Mesendoderm (in vitro differentiated cells): Measurements from ENCODE around the gene USP36.
A peak's percentile ranks its signal among the peaks of the same experiment; 100 is the strongest.

ENCODE experiments used
- DNase-seq: peaks from one replicate; pipeline ENCODE4 v3.0.0; 2013
- H2AK5ac ChIP-seq: 2 replicates; pipeline ENCODE4 v1.6.1; 2013; ENCODE audit warnings: low read length, inconsistent platforms
- H2BK120ac ChIP-seq: 2 replicates; pipeline ENCODE4 v1.6.1; 2013; ENCODE audit warnings: low read depth, mild to moderate bottlenecking, low read length, moderate library complexity, mixed read lengths
- H2BK15ac ChIP-seq: replicated peaks from 2 replicates; pipeline ENCODE4 v1.6.1; 2013; ENCODE audit warnings: low read depth, mild to moderate bottlenecking, moderate library complexity
- H2BK5ac ChIP-seq: 2 replicates; pipeline ENCODE4 v1.6.1; 2013; ENCODE audit warnings: low read length, inconsistent platforms
- H3K18ac ChIP-seq: 2 replicates; pipeline ENCODE4 v1.6.1; 2013; ENCODE audit warnings: mild to moderate bottlenecking, low read length, mixed read lengths
- H3K23ac ChIP-seq: one replicate; pipeline ENCODE4 v1.6.1; 2013; ENCODE audit warnings: low read length
- H3K27ac ChIP-seq: 2 replicates; pipeline ENCODE4 v1.5.1; 2013; ENCODE audit warnings: low read depth, mild to moderate bottlenecking, inconsistent platforms, low read length, moderate library complexity
- H3K27me3 ChIP-seq: 2 replicates; pipeline ENCODE4 v1.6.1; 2013; ENCODE audit warnings: low read length, control low read depth, mild to moderate bottlenecking, inconsistent platforms; ENCODE audit not compliant: insufficient read depth, poor library complexity
- H3K36me3 ChIP-seq: 2 replicates; pipeline ENCODE4 v1.6.1; 2013; ENCODE audit warnings: low read length, inconsistent platforms; ENCODE audit not compliant: control insufficient read depth, insufficient read depth
- H3K4ac ChIP-seq: one replicate; pipeline ENCODE4 v1.6.1; 2013; ENCODE audit warnings: low read depth, mild to moderate bottlenecking, low read length, moderate library complexity
- H3K4me1 ChIP-seq: 2 replicates; pipeline ENCODE4 v1.6.1; 2013; ENCODE audit warnings: low read depth, low read length, inconsistent platforms; ENCODE audit not compliant: control insufficient read depth
- H3K4me2 ChIP-seq: 2 replicates; pipeline ENCODE4 v1.6.1; 2013; ENCODE audit warnings: low read length
- H3K4me3 ChIP-seq: 2 replicates; pipeline ENCODE4 v1.5.1; 2013; ENCODE audit warnings: mild to moderate bottlenecking, low read length
- H3K56ac ChIP-seq: one replicate; pipeline ENCODE4 v1.6.1; 2013; ENCODE audit warnings: low read length
- H3K79me1 ChIP-seq: 2 replicates; pipeline ENCODE4 v1.6.1; 2013; ENCODE audit warnings: low read length, inconsistent platforms
- H3K79me2 ChIP-seq: 2 replicates; pipeline ENCODE4 v1.6.1; 2013; ENCODE audit warnings: mild to moderate bottlenecking, low read length; ENCODE audit not compliant: control insufficient read depth, insufficient read depth
- H3K9ac ChIP-seq: 2 replicates; pipeline ENCODE4 v1.6.1; 2013; ENCODE audit warnings: low read length, inconsistent platforms
- H4K5ac ChIP-seq: one replicate; pipeline ENCODE4 v1.6.1; 2013; ENCODE audit warnings: low read length
- H4K8ac ChIP-seq: one replicate; pipeline ENCODE4 v1.6.1; 2013; ENCODE audit warnings: low read depth, mild to moderate bottlenecking, control low read depth, low read length, moderate library complexity
- WGBS: extraction: QIAGEN DNeasy Blood & Tissue Kit; methylation state at CpG from one replicate; pipeline ENCODE4 v1.1.7; 2013; ENCODE audit warnings: low lambda C conversion rate, missing lambda C conversion rate; ENCODE audit not compliant: insufficient coverage; ENCODE audit errors: extremely low coverage; 5-methylcytosine and 5-hydroxymethylcytosine counted together

USP36 gene

GRCh38 chr17:78798695-78799559 is 41.7 kb downstream of the USP36 start:
- Histone ChIP-seq H3K79me1 (peaks cover 3% of the 10 kb centered on the region), H3K18ac (no peak overlapping the region), H3K56ac (no peak overlapping the region), H2BK15ac (no peak overlapping the region), H3K4me3 (no peak overlapping the region), H3K27ac (no peak overlapping the region), H2AK5ac (no peak overlapping the region), H3K9ac (no peak overlapping the region), H3K4me1 (no peaks in the 10 kb centered on the region), H2BK5ac (no peak overlapping the region), H3K36me3 (peaks cover 24% of the 10 kb centered on the region), H3K23ac (no peak overlapping the region), H3K4me2 (no peak overlapping the region), H3K79me2 (no peaks in the 10 kb centered on the region), H4K8ac (no peak overlapping the region), H3K4ac (no peak overlapping the region), H4K5ac (no peak overlapping the region), H3K27me3 (no peaks in the 10 kb centered on the region), H2BK120ac (no peak overlapping the region)
- peak; percentile 31 for DNase-seq
- no CpG with 5 or more reads among the region's 33 CpGs for WGBS

GRCh38 chr17:78797691-78798585 is 42.7 kb downstream of the USP36 start:
- Histone ChIP-seq H2BK15ac (no peak overlapping the region), H2AK5ac (no peak overlapping the region), H3K4me1 (no peaks in the 10 kb centered on the region), H3K79me2 (no peaks in the 10 kb centered on the region), H2BK5ac (no peak overlapping the region), H3K79me1 (peaks cover 3% of the 10 kb centered on the region), H2BK120ac (no peak overlapping the region), H3K9ac (no peak overlapping the region), H4K8ac (no peak overlapping the region), H3K56ac (no peak overlapping the region), H3K23ac (no peak overlapping the region), H3K18ac (no peak overlapping the region), H3K27ac (no peak overlapping the region), H3K4me2 (no peak overlapping the region), H4K5ac (no peak overlapping the region), H3K36me3 (peaks cover 23% of the 10 kb centered on the region), H3K4me3 (no peak overlapping the region), H3K4ac (no peak overlapping the region), H3K27me3 (no peaks in the 10 kb centered on the region)
- 100% methylated on average over 2 of the region's 28 CpGs for WGBS
- no peak for DNase-seq

GRCh38 chr17:78797213-78797612 is 43.4 kb downstream of the USP36 start:
- H3K27me3 ChIP-seq: no peaks in the 10 kb centered on the region
- no peak overlapping the region for H3K9ac ChIP-seq
- DNase-seq: no peak
- no peak overlapping the region for H4K5ac ChIP-seq
- H3K4me1 ChIP-seq: no peaks in the 10 kb centered on the region
- no peak overlapping the region for H2BK15ac ChIP-seq
- H2AK5ac ChIP-seq: no peak overlapping the region
- H2BK120ac ChIP-seq: no peak overlapping the region
- no peak overlapping the region for H3K4me3 ChIP-seq
- H3K79me1 ChIP-seq: peaks cover 3% of the 10 kb centered on the region
- no peak overlapping the region for H3K27ac ChIP-seq
- no peak overlapping the region for H3K18ac ChIP-seq
- no peak overlapping the region for H2BK5ac ChIP-seq
- no peak overlapping the region for H3K23ac ChIP-seq
- peaks cover 23% of the 10 kb centered on the region for H3K36me3 ChIP-seq
- H3K4me2 ChIP-seq: no peak overlapping the region
- no peak overlapping the region for H3K4ac ChIP-seq
- H4K8ac ChIP-seq: no peak overlapping the region
- H3K56ac ChIP-seq: no peak overlapping the region
- no peaks in the 10 kb centered on the region for H3K79me2 ChIP-seq
- WGBS: no CpG with 5 or more reads among the region's 11 CpGs

- no peak overlapping the region for H3K4me3 ChIP-seq
- H4K5ac ChIP-seq: no peak overlapping the region
- no peak overlapping the region for H3K4me2 ChIP-seq
- no peak overlapping the region for H4K8ac ChIP-seq
- no peak overlapping the region for H3K56ac ChIP-seq
- H3K4ac ChIP-seq: no peak overlapping the region
- H3K23ac ChIP-seq: no peak overlapping the region
- H3K27me3 ChIP-seq: no peaks in the 10 kb centered on the region
- no peak overlapping the region for H3K18ac ChIP-seq
- H3K36me3 ChIP-seq: peaks cover 23% of the 10 kb centered on the region
- H3K4me1 ChIP-seq: no peaks in the 10 kb centered on the region
- WGBS: no CpG with 5 or more reads among the region's 11 CpGs
- H3K27ac ChIP-seq: no peak overlapping the region
- no peak overlapping the region for H2BK120ac ChIP-seq
- H3K9ac ChIP-seq: no peak overlapping the region
- H2BK5ac ChIP-seq: no peak overlapping the region
- DNase-seq: no peak
- no peak overlapping the region for H2BK15ac ChIP-seq
- no peaks in the 10 kb centered on the region for H3K79me2 ChIP-seq
- H3K79me1 ChIP-seq: peaks cover 3% of the 10 kb centered on the region
- H2AK5ac ChIP-seq: no peak overlapping the region
Measured at GRCh38 chr17:78796517-78796900, 44.1 kb downstream of the USP36 start.

DNA sequence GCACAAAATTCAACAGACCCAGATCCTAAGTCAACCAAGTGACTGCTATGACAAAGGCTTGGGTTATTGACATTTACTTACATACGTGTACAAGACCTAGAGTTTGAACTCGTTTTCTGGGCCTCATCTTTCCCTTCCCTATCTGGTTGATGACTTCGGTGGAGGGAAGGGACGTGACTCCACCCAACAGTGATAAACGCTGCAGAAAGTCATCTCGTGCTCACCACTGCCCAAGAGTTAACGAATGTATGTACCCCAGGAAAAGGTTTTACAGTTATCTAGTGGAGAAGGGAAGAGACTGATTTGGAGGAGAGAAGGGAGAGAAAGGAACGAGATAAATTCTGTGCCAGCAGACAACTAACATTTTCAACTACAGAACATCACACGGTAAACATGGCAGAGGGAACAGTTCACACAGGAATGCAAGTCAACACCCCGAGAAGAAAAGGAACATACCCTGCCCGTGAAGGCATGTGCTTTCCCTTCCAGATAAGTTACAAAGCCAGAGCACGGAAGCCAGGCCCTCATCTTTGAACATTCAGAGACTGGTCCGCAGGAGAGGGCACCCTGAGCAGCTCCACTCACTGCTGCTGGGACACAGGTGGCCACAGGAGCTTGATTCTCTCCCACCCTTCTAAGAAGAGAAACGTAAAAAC is 44.6 kb downstream of the USP36 start:
- H3K79me2 ChIP-seq: no peaks in the 10 kb centered on the region
- no peak overlapping the region for H2BK120ac ChIP-seq
- H3K4me1 ChIP-seq: no peaks in the 10 kb centered on the region
- no peak overlapping the region for H2AK5ac ChIP-seq
- peaks cover 2% of the 10 kb centered on the region for H3K79me1 ChIP-seq
- no peak overlapping the region for H3K4me3 ChIP-seq
- H3K56ac ChIP-seq: no peak overlapping the region
- H3K9ac ChIP-seq: no peak overlapping the region
- no peak overlapping the region for H2BK5ac ChIP-seq
- H2BK15ac ChIP-seq: no peak overlapping the region
- no peak overlapping the region for H4K5ac ChIP-seq
- no CpG with 5 or more reads among the region's 14 CpGs for WGBS
- H3K4me2 ChIP-seq: no peak overlapping the region
- DNase-seq: no peak
- H3K23ac ChIP-seq: no peak overlapping the region
- no peaks in the 10 kb centered on the region for H3K27me3 ChIP-seq
- H3K4ac ChIP-seq: no peak overlapping the region
- H3K36me3 ChIP-seq: peaks cover 23% of the 10 kb centered on the region
- H3K27ac ChIP-seq: no peak overlapping the region
- no peak overlapping the region for H4K8ac ChIP-seq
- no peak overlapping the region for H3K18ac ChIP-seq
